Keratinocyte (primary cell): Measurements from ENCODE around the gene MYRIP. TPM values are rescaled to one million over a fixed set of nuclear protein-coding genes. Genes with fewer than 3 reads are reported as not detected.

Source experiments
- DNase-seq: peaks from one replicate; pipeline ENCODE4 v3.0.0-alpha.2; 2011; ENCODE audit warnings: low read depth, missing footprints, low spot score
- FAIRE-seq: peaks from 2 replicates; lab custom pipeline; 2011; peaks lifted over from hg19 to GRCh38; lab: Jason Lieb, UNC
- H2AFZ ChIP-seq: 2 replicates; pipeline ENCODE4 v1.6.0; 2012; ENCODE audit warnings: low read length, control low read depth, inconsistent platforms; ENCODE audit not compliant: control insufficient read depth
- H3K27ac ChIP-seq: 2 replicates; pipeline ENCODE4 v1.5.1; 2011; ENCODE audit warnings: low read length; ENCODE audit not compliant: control insufficient read depth, insufficient read depth
- H3K27me3 ChIP-seq: 3 replicates; pipeline ENCODE4 v1.6.0; 2011; ENCODE audit warnings: low read length; ENCODE audit not compliant: control insufficient read depth, insufficient read depth; ENCODE audit errors: extremely low read depth
- H3K36me3 ChIP-seq, 2 experiments: 2 replicates in 1 of 2; 3 replicates in 1 of 2; pipeline ENCODE4 v1.5.1; 2011; ENCODE audit warnings: low read length in 2 of 2, mild to moderate bottlenecking in 1 of 2; ENCODE audit not compliant: control insufficient read depth in 2 of 2, insufficient read depth in 2 of 2; ENCODE audit errors: extremely low read depth in 1 of 2
- H3K4me1 ChIP-seq: 3 replicates; pipeline ENCODE4 v1.5.1; 2011; ENCODE audit warnings: low read length; ENCODE audit not compliant: control insufficient read depth, insufficient read depth; ENCODE audit errors: extremely low read depth
- H3K4me2 ChIP-seq: 3 replicates; pipeline ENCODE4 v1.6.0; 2011; ENCODE audit warnings: low read depth, low read length; ENCODE audit not compliant: control insufficient read depth, insufficient read depth; ENCODE audit errors: extremely low read depth
- H3K4me3 ChIP-seq, 3 experiments: fragments of 200-600 bp in 1 of 3; sonication (generic) in 1 of 3; 2 replicates in 2 of 3; 3 replicates in 1 of 3; pipeline ENCODE4 v1.5.1; 2011 to 2016; ENCODE audit warnings: low read length in 3 of 3, mild to moderate bottlenecking in 3 of 3, control low read depth in 2 of 3, inconsistent platforms in 1 of 3, low read depth in 1 of 3, mixed read lengths in 1 of 3, mixed run types in 1 of 3, moderate library complexity in 1 of 3; ENCODE audit not compliant: control insufficient read depth in 2 of 3, insufficient read depth in 2 of 3; ENCODE audit errors: extremely low read depth in 1 of 3
- H3K79me2 ChIP-seq: 2 replicates; pipeline ENCODE4 v1.6.0; 2012; ENCODE audit warnings: low read length; ENCODE audit not compliant: control insufficient read depth, insufficient read depth
- H3K9ac ChIP-seq: 3 replicates; pipeline ENCODE4 v1.6.0; 2011; ENCODE audit warnings: low read length; ENCODE audit not compliant: control insufficient read depth, insufficient read depth; ENCODE audit errors: extremely low read depth
- H3K9me1 ChIP-seq: 3 replicates; pipeline ENCODE4 v1.6.0; 2011; ENCODE audit warnings: low read length; ENCODE audit not compliant: control insufficient read depth, insufficient read depth; ENCODE audit errors: extremely low read depth
- H3K9me3 ChIP-seq: 2 replicates; pipeline ENCODE4 v1.5.1; 2012; ENCODE audit warnings: low read depth, low read length; ENCODE audit not compliant: control insufficient read depth
- H4K20me1 ChIP-seq: 3 replicates; pipeline ENCODE4 v1.6.0; 2011; ENCODE audit warnings: low read length; ENCODE audit not compliant: control insufficient read depth, insufficient read depth; ENCODE audit errors: extremely low read depth
- EZH2 ChIP-seq: IDR thresholded peaks from one replicate; pipeline ENCODE4 v1.6.1; 2012; ENCODE audit warnings: inconsistent platforms, mild to moderate bottlenecking, low read length, moderate library complexity
- dilution Hi-C: fragments of 300-500 bp; cut with MboI; formaldehyde crosslinking; loops from one replicate; pipeline ENCODE4 v1.7.0; 2020; ENCODE audit warnings: low sequenced_read_pairs; ENCODE audit not compliant: extremely low pct_ligation_motif_present
- polyA plus RNA-seq, 5 experiments: library from polyadenylated mRNA; depleted of rRNA in 3 of 5; stranded (reverse) in 3 of 5; stranded (forward) in 1 of 5; unstranded in 1 of 5; fragments of >200 nt; gene quantifications; 1 replicate in 1 of 5; 2 replicates in 3 of 5; 3 replicates in 1 of 5; pipeline versions ENCODE4 v1.2.1 to v1.2.3, GENCODE V29; 2011 to 2012; ENCODE audit warnings: missing spikeins in 2 of 5, low read depth in 1 of 5, low replicate concordance in 1 of 5
- TF ChIP-seq, protein P1 (sequence below), 3 experiments: IDR thresholded peaks in 1 of 3; conservative IDR thresholded peaks in 1 of 3; optimal IDR thresholded peaks in 1 of 3; 2 replicates in 2 of 3; 3 replicates in 1 of 3; pipeline versions ENCODE3 to v1.5.1; 2011; ENCODE audit warnings: low read length in 3 of 3, mild to moderate bottlenecking in 3 of 3, moderate library complexity in 2 of 3, control low read depth in 1 of 3, inconsistent platforms in 1 of 3; ENCODE audit not compliant: insufficient read depth in 2 of 3; ENCODE audit errors: extremely low read depth in 1 of 3

Gene MYRIP
- polyA plus RNA-seq, 1 donor (not counting 4 experiments of a cell fraction or from before 2014, with no cell fraction given), result 0.01 TPM

DNA sequence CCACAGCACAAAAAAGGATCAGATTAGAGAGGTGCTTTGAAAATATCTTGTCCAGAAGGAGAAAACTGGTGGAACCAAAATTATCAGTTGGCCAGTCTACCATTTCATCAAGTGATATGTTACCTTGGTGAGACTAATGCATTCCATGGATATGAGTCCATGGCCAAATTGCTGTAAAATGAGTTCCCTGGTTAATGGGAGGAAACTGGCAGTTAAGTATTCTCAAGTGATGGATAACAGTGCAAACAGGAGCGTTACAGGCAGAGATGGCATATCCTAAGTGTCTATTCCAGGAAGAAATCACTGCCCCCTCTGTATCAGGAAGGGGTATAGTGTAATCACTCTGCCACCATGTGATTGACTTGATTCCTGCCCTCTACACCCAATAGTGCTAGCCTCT is 34.0 kb downstream of the MYRIP start:
- Histone ChIP-seq H3K27ac (no peak overlapping the region), H2AFZ (no peak overlapping the region), H3K4me1 (no peaks in the 10 kb centered on the region), H3K4me3 (no peak overlapping the region), H3K36me3 (no peaks in the 10 kb centered on the region), H3K27me3 (no peaks in the 10 kb centered on the region), H3K79me2 (no peaks in the 10 kb centered on the region), H3K9me3 (no peaks in the 10 kb centered on the region), H3K4me2 (no peak overlapping the region), H4K20me1 (no peaks in the 10 kb centered on the region), H3K9me1 (no peaks in the 10 kb centered on the region), H3K9ac (no peak overlapping the region)
- DNase-seq (no peak), FAIRE-seq (no peak)
- dilution Hi-C loops, result no loop called here
- TF ChIP-seq EZH2, result no peak
- TF ChIP-seq, protein P1, sequence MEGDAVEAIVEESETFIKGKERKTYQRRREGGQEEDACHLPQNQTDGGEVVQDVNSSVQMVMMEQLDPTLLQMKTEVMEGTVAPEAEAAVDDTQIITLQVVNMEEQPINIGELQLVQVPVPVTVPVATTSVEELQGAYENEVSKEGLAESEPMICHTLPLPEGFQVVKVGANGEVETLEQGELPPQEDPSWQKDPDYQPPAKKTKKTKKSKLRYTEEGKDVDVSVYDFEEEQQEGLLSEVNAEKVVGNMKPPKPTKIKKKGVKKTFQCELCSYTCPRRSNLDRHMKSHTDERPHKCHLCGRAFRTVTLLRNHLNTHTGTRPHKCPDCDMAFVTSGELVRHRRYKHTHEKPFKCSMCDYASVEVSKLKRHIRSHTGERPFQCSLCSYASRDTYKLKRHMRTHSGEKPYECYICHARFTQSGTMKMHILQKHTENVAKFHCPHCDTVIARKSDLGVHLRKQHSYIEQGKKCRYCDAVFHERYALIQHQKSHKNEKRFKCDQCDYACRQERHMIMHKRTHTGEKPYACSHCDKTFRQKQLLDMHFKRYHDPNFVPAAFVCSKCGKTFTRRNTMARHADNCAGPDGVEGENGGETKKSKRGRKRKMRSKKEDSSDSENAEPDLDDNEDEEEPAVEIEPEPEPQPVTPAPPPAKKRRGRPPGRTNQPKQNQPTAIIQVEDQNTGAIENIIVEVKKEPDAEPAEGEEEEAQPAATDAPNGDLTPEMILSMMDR (optimal IDR thresholded peaks at IDR 0.05 in 1 of 3, IDR thresholded peaks at IDR 0.05 in 1 of 3, conservative IDR thresholded peaks at IDR 0.05 in 1 of 3; ENCODE audit: extremely low read depth in 1 of 3, insufficient read depth in 2 of 3, low read length in 3 of 3), result no peak

DNA sequence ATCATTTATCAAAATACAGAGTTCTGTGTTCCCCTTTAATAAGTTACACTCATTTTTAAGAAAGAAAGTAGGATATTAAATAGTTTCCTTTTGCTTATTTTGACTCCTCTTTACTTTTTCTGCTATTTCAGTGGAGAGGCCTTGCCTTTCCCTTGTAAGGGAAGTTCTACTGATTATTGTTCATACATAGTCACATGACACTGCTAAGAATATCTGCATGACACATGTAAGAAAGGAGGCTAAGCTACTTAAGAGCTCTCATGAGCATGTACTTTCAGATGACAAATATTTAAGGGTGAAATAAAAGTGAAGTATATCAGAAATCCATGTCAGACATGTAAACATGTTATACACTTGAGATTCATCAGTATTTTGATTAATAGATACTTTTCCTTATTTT is 39.0 kb downstream of the MYRIP start:
- H2AFZ ChIP-seq, result no peak overlapping the region
- no peak overlapping the region for H3K27ac ChIP-seq
- DNase-seq (no peak), FAIRE-seq (no peak)
- H3K9ac ChIP-seq, result no peak overlapping the region
- H4K20me1 ChIP-seq, result no peaks in the 10 kb centered on the region
- dilution Hi-C loops, result no loop called here
- H3K9me3 ChIP-seq, result no peaks in the 10 kb centered on the region
- H3K79me2 ChIP-seq, result no peaks in the 10 kb centered on the region
- H3K36me3 ChIP-seq, result no peaks in the 10 kb centered on the region
- H3K9me1 ChIP-seq, result no peaks in the 10 kb centered on the region
- no peak overlapping the region for H3K4me2 ChIP-seq
- H3K4me3 ChIP-seq, result no peak overlapping the region
- H3K27me3 ChIP-seq, result no peaks in the 10 kb centered on the region
- H3K4me1 ChIP-seq, result no peaks in the 10 kb centered on the region
- TF ChIP-seq, protein P1 (optimal IDR thresholded peaks at IDR 0.05 in 1 of 3, IDR thresholded peaks at IDR 0.05 in 1 of 3, conservative IDR thresholded peaks at IDR 0.05 in 1 of 3; ENCODE audit: extremely low read depth in 1 of 3, insufficient read depth in 2 of 3, low read length in 3 of 3), result no peak
- no peak for TF ChIP-seq EZH2
